Breast epithelium (tissue), 3 donors: ENCODE data around the gene SYNJ1.

Source experiments
- CTCF ChIP-seq, 3 donors: fragments of 450-650 bp; IDR thresholded peaks; one replicate each; pipeline ENCODE4 v1.5.1; 2016 to 2017; ENCODE audit warnings: antibody characterized with exemption in 3 of 3, mild to moderate bottlenecking in 3 of 3, moderate library complexity in 3 of 3
- POLR2A ChIP-seq: fragments of 450-650 bp; IDR thresholded peaks from one replicate; pipeline ENCODE4 v1.6.1; 2016; ENCODE audit warnings: antibody characterized with exemption, mild to moderate bottlenecking, moderate library complexity
- POLR2AphosphoS5 ChIP-seq, 3 donors: sonication (generic); formaldehyde crosslinking; IDR thresholded peaks; one replicate each; pipeline ENCODE4 v1.6.1; 2017; ENCODE audit warnings: antibody characterized with exemption in 3 of 3

DNA sequence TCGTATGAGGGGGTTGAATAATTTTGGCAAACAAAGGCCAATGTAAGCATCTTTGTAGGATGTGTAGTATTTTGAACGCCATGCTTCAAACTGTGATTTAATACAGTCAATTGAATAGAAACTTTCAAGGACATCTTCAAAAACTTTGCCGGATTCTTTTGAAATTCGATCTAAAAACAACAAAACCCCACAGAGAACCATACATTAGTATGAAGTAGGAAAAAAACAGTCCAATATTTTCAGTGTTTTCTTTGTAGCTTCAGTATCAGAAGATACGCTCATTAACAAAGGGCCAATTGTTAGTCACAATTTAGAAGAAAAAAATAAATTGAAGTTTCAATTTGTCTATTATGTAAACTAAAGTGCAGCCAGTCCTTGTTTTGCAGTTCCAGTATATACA, 20.7 kb upstream of the SYNJ1 start:
- TF ChIP-seq CTCF (IDR thresholded peaks at IDR 0.05) (no peak), POLR2A (no peak), POLR2AphosphoS5 (IDR thresholded peaks at IDR 0.05) (no peak)
